Measurements from ENCODE around the gene AASDH.
"Not testable (repeated sequence)": the region's sequence is repeated elsewhere in the genome, so short reads cannot be mapped to it uniquely, and the experiment has no call there.

GRCh38 chr4:56362981-56363380 lies 24.3 kb downstream of the AASDH start:
- TF ChIP-seq CTCF, POLR2AphosphoS5, POLR2A (IDR thresholded peaks at IDR 0.05): not testable (repeated sequence)

Data from prostate gland (tissue), 2 donors.